GM12873 (cell line): Measurements from ENCODE around the gene TSEN34.

Experiments used
- TF ChIP-seq, protein P1 (sequence below): IDR thresholded peaks from 2 replicates; pipeline ENCODE4 v1.5.1; 2012; ENCODE audit warnings: low read depth, mild to moderate bottlenecking, moderate library complexity, low read length, control low read depth; ENCODE audit not compliant: insufficient read depth; ENCODE audit errors: missing control alignments

Gene TSEN34

DNA sequence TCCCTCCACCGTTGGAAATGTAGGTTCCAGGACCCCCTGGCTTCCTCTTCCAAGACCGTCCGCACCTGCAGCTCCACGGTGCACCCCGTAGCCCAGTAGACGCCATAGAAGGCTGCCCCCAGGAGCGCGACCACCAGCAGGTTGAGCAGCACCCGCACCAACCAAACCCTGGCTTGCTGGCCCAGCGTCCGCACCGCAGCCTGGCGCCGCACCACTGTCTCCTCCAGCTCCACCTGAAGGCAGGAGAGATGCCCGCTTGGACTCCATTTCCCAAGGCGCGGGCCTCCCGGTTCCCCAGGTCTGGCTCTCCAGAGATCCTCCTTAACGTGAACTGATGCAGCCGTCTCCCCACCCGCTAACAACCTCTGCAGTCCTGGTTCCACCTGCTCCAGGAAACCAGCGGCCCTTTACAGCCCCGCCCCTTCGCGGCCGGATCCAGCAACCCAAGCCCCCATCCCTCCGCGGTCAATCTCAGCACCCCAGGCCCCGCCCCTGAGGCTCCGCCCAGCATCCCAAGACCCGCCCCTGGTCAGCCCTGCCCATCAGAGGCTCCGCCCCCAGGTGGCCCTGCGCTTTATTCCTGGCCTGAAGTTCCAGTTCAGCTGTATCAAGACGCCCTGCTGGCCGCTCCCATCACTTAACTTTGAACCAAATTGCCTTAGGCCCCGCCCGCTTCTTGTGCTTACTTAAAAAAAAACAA is 26.6 kb upstream of the TSEN34 start:
- TF ChIP-seq, protein P1, sequence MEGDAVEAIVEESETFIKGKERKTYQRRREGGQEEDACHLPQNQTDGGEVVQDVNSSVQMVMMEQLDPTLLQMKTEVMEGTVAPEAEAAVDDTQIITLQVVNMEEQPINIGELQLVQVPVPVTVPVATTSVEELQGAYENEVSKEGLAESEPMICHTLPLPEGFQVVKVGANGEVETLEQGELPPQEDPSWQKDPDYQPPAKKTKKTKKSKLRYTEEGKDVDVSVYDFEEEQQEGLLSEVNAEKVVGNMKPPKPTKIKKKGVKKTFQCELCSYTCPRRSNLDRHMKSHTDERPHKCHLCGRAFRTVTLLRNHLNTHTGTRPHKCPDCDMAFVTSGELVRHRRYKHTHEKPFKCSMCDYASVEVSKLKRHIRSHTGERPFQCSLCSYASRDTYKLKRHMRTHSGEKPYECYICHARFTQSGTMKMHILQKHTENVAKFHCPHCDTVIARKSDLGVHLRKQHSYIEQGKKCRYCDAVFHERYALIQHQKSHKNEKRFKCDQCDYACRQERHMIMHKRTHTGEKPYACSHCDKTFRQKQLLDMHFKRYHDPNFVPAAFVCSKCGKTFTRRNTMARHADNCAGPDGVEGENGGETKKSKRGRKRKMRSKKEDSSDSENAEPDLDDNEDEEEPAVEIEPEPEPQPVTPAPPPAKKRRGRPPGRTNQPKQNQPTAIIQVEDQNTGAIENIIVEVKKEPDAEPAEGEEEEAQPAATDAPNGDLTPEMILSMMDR = no peak

DNA sequence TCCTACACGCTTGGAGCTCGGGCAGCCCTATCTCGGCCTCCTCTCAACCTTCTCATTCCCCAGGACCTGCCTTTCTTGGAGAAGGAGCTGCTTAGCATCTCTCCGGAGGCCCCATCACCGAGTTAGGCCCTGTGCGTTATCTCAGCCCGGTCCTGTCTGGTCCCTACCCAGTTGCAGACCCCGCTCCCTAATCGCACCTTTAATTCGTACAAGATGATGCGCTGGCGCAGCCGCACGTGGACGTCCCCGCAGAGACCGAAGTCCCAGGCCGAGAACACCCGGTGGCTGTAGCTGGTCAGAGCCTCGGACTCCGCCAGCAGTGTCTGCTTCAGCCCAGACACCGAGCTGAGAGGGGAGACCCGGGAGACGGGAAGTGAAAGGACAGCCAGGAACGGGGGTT is 25.9 kb upstream of the TSEN34 start:
- TF ChIP-seq, protein P1 = no peak

DNA sequence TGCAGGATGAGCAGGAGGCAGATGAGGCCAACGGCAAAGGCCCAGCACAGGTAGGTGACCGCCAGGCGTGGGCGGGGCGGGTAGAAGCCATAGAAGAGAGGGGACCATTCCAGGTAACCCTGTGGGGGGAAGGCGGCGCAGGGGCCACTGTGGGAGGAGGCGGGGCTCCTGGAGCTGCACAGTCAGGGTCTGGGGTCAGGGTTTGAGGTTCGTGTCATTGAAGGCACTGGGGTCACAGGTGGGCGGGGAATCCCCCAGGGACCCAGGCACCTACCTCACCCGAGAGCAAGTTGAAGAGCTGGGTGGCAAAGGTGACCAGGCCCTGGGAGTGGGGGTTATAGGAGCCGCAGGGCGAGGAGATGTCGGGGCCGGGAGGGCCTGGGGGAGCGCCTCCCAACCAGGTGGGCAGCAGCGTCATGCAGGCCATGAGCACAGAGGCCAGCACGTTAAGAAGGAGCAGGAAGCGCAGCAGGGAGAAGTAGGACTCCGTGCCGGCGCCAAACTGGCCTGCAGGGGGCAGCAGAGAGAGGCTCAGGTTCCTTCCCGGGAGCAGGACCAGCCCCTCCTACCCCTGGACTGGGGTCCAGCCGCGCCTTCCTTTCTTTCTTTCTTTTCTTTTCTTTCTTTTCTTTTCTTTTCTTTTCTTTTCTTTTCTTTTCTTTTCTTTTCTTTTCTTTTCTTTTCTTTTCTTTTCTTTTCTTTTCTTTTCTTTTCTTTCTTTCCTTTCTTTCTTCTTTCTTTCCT is 22.8 kb upstream of the TSEN34 start:
- TF ChIP-seq, protein P1 = peak; percentile 93

DNA sequence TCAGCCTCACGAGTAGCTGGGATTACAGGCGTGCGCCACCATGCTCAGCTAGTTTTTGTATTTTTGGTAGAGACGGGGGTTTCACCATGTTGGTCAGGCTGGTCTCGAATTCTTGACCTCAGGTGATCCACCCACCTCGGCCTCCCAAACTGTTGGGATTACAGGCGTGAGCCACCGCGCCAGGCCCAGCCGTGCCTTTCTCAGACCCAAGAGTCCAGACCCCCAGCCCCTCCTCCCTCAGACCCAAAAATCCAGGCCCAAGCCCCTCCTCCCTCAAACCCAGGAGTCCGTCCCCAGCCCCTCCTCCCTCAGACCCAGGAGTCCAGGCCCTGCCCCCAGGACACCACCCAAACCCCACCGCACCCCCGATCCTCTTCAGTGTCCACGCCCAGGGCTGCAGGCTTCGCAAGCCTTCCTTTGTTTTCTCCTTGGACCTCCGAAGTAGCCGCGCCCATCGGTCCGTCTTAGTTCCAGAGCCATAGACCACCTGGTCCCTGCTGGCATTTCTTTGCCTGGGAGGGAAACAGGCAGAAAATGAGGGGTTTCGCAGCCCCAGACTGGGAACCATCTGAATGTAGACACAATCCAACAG is 21.9 kb upstream of the TSEN34 start:
- TF ChIP-seq, protein P1 = no peak

DNA sequence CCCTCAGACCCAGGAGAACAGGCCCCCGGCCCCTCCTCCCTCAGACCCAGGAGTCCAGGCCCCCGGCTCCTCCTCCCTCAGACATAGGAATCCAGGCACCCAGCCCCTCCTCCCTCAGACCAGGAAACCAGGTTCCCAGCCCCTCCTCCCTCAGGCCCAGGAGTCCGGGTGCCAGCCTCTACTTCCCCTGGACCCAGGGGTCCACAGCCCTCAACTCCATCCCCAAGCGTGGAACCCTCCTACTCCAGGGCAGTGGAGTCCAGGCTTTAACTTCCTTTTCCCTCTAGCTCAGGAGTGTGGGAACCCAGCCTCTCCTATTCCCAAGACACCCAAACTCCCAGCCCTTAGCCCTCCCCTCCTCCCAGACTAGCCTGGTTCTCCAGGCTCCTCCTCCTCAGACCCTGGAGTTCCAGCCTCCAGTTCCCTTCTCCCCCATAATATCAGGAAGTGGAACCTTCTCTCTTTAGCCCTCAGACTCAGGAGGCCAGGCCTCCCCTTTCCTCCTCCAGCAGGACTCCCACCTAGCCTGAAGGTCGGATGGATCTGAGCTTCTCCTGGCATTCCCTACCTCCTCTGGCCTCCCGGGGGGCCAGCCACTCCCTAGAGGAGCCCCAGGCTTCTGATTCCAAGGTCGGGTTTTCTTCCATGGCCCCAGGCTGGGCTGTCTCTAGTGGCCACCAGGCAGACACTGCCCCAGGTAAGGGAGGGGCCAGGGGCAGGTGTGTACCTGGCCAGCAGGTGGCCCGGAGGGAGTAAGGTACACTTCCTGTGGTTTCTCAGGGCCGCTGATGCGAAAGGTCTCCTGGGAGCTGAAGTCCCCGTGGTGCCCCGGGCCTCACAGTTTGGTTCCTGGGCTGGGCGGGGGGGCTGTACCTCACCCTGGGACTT is 18.4 kb upstream of the TSEN34 start, which contains the start of gene TMC4:
Gene TMC4 (minus strand): TSS at position 690 of the 888 bp plus-strand sequence. CDS start 43 bp downstream, at position 647.
- TF ChIP-seq, protein P1 = peak; percentile 28

DNA sequence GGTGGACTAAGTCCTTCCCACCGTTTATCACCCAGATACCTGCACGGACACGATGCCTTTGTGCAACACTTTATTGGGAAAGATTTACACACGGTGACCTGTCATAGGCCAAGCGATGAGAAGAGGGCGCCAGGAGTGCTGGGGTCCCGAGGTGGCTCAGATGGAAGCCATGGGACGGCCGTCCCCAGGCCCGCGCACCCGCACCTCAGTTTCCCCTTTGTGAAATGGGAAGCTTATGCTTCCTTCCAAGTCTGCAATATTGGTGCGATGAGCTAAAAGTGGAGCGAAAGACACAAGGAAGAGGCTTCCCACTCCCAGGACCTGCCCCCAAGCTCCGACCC is 17.8 kb upstream of the TSEN34 start:
- TF ChIP-seq, protein P1 = no peak
